Caco-2 (cell line): Measurements from ENCODE around the gene RBM47. TPM values are rescaled to one million over a fixed set of nuclear protein-coding genes. Genes with fewer than 3 reads are reported as not detected.
"Not testable (repeated sequence)": the region's sequence is repeated elsewhere in the genome, so short reads cannot be mapped to it uniquely, and the experiment has no call there.

Experiments used
- BruUV-seq: library from RNA; stranded (reverse); fragments of 400-500 nt; replicated peaks from 2 replicates; lab custom pipeline; 2021; lab: Mats Ljungman, UMichigan
- CTCF ChIA-PET: fragments of 300-600 bp; sonication (Branson Sonifier 250); formaldehyde crosslinking; loops from one replicate; lab custom pipeline; 2022; ENCODE audit warnings: antibody characterized with exemption; lab: Charles Lee
- POLR2A ChIA-PET: fragments of 300-600 bp; sonication (Branson Sonifier 250); formaldehyde crosslinking; loops from one replicate; lab custom pipeline; 2022; ENCODE audit warnings: antibody characterized with exemption; lab: Charles Lee
- DNase-seq, 2 experiments: peaks; one replicate each; pipeline versions ENCODE4 v3.0.0 to v3.0.0-alpha.2; 2020 to 2022
- H3K27me3 ChIP-seq: replicated peaks from 2 replicates; pipeline ENCODE4 v1.6.0; 2011; ENCODE audit warnings: low read length; ENCODE audit not compliant: control insufficient read depth, insufficient read depth
- H3K36me3 ChIP-seq: 2 replicates; pipeline ENCODE4 v1.5.1; 2011; ENCODE audit warnings: low read length; ENCODE audit not compliant: control insufficient read depth, insufficient read depth
- H3K4me1 ChIP-seq: fragments of 250-450 bp; sonication (Bioruptor Pico); 2 replicates; pipeline ENCODE4 v1.5.1; 2020; ENCODE audit warnings: mild to moderate bottlenecking
- H3K4me3 ChIP-seq: 2 replicates; pipeline ENCODE4 v1.5.1; 2011; ENCODE audit warnings: low read depth, mild to moderate bottlenecking, control low read depth, low read length
- H3K9me3 ChIP-seq: fragments of 250-450 bp; sonication (Bioruptor Pico); 2 replicates; pipeline ENCODE4 v1.5.1; 2020; ENCODE audit warnings: mild to moderate bottlenecking, moderate library complexity
- H3K27ac Mint-ChIP-seq: one replicate; pipeline ENCODE4 v1.8.0; 2022; ENCODE audit warnings: mixed read lengths; ENCODE audit not compliant: unreplicated experiment
- H3K27me3 Mint-ChIP-seq: one replicate; pipeline ENCODE4 v1.8.0; 2022; ENCODE audit warnings: mixed read lengths; ENCODE audit not compliant: insufficient read depth, unreplicated experiment
- H3K36me3 Mint-ChIP-seq: one replicate; pipeline ENCODE4 v1.8.0; 2022; ENCODE audit warnings: mild to moderate bottlenecking, mixed read lengths; ENCODE audit not compliant: insufficient read depth, unreplicated experiment
- H3K4me1 Mint-ChIP-seq: one replicate; pipeline ENCODE4 v1.8.0; 2022; ENCODE audit warnings: low read depth, mixed read lengths; ENCODE audit not compliant: unreplicated experiment
- H3K4me3 Mint-ChIP-seq: one replicate; pipeline ENCODE4 v1.8.0; 2022; ENCODE audit warnings: mild to moderate bottlenecking, moderate library complexity, mixed read lengths; ENCODE audit not compliant: unreplicated experiment
- H3K9me3 Mint-ChIP-seq: one replicate; pipeline ENCODE4 v1.8.0; 2022; ENCODE audit warnings: mixed read lengths; ENCODE audit not compliant: unreplicated experiment
- intact Hi-C: fragments of 100-400 bp; cut with micrococcal nuclease; formaldehyde crosslinking; loops from one replicate; pipeline ENCODE4 v1.10.0; 2022; ENCODE audit not compliant: unreplicated experiment
- total RNA-seq: library from RNA; stranded (reverse); gene quantifications from 2 replicates; pipeline ENCODE4 v1.2.3, GENCODE V29; 2022
- TF ChIP-seq, protein P1 (sequence below), 2 experiments: fragments of 200-600 bp in 1 of 2; IDR thresholded peaks; 1 replicate in 1 of 2; 2 replicates in 1 of 2; pipeline versions ENCODE4 v1.5.1 to v1.8.0; 2011 to 2022; ENCODE audit warnings: antibody characterized with exemption in 1 of 2, control low read depth in 1 of 2, inconsistent platforms in 1 of 2, low read depth in 1 of 2, low read length in 1 of 2, mild to moderate bottlenecking in 1 of 2, moderate library complexity in 1 of 2; ENCODE audit not compliant: insufficient read depth in 1 of 2, severe bottlenecking in 1 of 2, unreplicated experiment in 1 of 2

RBM47 gene
- total RNA-seq, 1 experiment from 2014 or later = 62.1 TPM

DNA sequence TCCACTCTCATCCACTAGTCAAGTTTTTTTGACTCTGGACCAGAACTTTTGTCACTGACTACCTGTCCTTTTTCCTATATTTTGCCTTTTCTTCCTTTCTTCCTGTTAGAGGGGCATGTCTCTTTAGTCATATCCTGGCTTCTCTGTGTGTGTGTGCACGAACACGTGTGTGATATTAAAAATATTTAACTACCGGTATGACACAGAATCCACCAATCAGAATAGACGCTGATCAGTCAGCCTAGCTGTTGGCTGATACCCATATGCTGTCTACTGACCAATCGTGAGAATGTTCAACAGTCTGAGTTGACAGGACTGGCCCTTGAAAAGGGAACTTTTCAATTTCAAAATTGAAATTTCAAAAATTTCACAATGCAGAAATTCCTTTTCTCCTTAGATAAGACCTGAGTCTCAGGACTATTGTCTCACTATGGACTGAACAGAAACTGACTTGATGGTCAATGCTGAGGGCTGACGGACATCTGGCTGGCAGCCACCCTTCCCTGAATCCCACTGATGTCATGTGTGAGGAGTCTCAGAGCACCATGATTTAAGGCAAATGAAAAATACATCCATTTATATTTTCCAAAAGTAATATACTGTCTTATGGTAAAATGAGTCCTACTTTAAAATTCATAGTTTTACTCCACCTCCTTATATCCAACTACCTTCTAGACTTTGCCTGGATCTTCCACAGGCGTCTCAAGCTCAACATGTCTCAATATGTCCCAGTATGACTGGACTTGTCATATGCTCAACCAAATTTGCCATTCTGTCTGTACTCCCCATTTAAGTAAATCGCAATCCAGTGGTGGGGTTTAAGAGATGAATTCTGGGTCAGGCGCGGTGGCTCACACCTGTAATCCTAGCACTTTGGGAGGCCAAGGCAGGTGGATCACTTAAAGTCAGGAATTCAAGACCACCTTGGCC, 216.5 kb downstream of the RBM47 start:
- no peaks in the 10 kb centered on the region for H3K36me3 ChIP-seq
- Mint-ChIP-seq H3K27me3 (no peaks in the 10 kb centered on the region), H3K27ac (no peak overlapping the region), H3K4me1 (peaks cover 23% of the 10 kb centered on the region), H3K9me3 (peaks cover 1% of the 10 kb centered on the region), H3K4me3 (no peak overlapping the region), H3K36me3 (peaks cover 34% of the 10 kb centered on the region)
- H3K9me3 ChIP-seq = no peaks in the 10 kb centered on the region
- ChIA-PET CTCF (no interaction called here), POLR2A (no interaction called here)
- BruUV-seq = no TSS peak
- intact Hi-C loops = loop anchor here (10.0 kb wide), 1 partner anchor 302 kb away; no protein-coding TSS in a partner anchor
- TF ChIP-seq, protein P1, sequence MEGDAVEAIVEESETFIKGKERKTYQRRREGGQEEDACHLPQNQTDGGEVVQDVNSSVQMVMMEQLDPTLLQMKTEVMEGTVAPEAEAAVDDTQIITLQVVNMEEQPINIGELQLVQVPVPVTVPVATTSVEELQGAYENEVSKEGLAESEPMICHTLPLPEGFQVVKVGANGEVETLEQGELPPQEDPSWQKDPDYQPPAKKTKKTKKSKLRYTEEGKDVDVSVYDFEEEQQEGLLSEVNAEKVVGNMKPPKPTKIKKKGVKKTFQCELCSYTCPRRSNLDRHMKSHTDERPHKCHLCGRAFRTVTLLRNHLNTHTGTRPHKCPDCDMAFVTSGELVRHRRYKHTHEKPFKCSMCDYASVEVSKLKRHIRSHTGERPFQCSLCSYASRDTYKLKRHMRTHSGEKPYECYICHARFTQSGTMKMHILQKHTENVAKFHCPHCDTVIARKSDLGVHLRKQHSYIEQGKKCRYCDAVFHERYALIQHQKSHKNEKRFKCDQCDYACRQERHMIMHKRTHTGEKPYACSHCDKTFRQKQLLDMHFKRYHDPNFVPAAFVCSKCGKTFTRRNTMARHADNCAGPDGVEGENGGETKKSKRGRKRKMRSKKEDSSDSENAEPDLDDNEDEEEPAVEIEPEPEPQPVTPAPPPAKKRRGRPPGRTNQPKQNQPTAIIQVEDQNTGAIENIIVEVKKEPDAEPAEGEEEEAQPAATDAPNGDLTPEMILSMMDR (IDR thresholded peaks at IDR 0.05; ENCODE audit: insufficient read depth in 1 of 2, low read depth in 1 of 2, low read length in 1 of 2, severe bottlenecking in 1 of 2, unreplicated experiment in 1 of 2) = no peak
- DNase-seq = no peak
- no peak overlapping the region for H3K4me3 ChIP-seq
- H3K4me1 ChIP-seq = peaks cover 18% of the 10 kb centered on the region
- no peaks in the 10 kb centered on the region for H3K27me3 ChIP-seq

DNA sequence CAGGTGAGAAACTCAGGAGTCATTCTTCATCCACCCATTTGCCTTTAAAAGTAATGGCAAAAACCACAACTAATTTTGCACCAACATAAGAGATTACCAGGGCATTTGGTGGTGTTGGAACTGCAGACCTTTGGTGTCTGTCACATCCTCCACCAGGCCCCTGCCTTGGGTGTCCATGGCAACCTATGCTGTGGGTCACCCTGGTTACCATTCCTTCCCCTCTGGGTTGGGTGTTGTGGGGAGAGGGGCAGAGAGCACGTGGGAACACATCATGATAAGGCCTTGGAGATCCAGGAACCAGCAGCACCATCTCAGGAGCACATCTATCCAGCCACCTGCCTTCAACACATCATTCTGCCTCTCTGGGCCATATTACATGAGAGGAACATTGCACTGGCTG, 217.3 kb downstream of the RBM47 start:
- POLR2A ChIA-PET = no interaction called here
- Histone ChIP-seq H3K4me1 (peaks cover 10% of the 10 kb centered on the region), H3K4me3 (no peak overlapping the region), H3K36me3 (no peaks in the 10 kb centered on the region), H3K9me3 (peaks cover 3% of the 10 kb centered on the region; the same call in 1 of the 2 replicates), H3K27me3 (no peaks in the 10 kb centered on the region)
- intact Hi-C loops = loop anchor here (10.0 kb wide), 1 partner anchor 302 kb away; no protein-coding TSS in a partner anchor
- Mint-ChIP-seq H3K4me1 (peaks cover 15% of the 10 kb centered on the region), H3K9me3 (peaks cover 9% of the 10 kb centered on the region), H3K4me3 (no peak overlapping the region), H3K36me3 (peaks cover 26% of the 10 kb centered on the region), H3K27ac (no peak overlapping the region), H3K27me3 (no peaks in the 10 kb centered on the region)
- no TSS peak for BruUV-seq
- TF ChIP-seq, protein P1 (IDR thresholded peaks at IDR 0.05; ENCODE audit: insufficient read depth in 1 of 2, low read depth in 1 of 2, low read length in 1 of 2, severe bottlenecking in 1 of 2, unreplicated experiment in 1 of 2) = no peak
- CTCF ChIA-PET = no interaction called here
- no peak for DNase-seq

DNA sequence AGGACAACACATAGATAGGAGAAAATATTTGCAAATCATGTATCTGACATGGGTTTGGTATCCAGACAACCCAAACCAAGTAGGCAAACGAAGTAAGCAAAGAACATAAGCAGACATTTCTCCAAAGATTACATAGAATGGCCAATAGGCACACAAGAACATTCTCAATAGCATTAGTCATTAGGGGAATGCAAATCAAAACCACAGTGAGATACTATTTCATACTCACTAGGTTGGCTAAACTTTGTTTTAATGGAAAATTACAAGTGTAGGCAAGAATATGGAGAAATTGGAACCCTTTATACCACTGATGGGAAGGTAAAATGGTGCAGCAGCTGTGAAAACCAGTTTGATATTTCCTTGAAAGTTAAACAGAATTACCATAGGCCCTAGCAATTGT, 219.8 kb downstream of the RBM47 start:
- TF ChIP-seq, protein P1 (IDR thresholded peaks at IDR 0.05; ENCODE audit: insufficient read depth in 1 of 2, low read depth in 1 of 2, low read length in 1 of 2, severe bottlenecking in 1 of 2, unreplicated experiment in 1 of 2) = no peak
- ChIA-PET POLR2A (no interaction called here), CTCF (no interaction called here)
- H3K27ac Mint-ChIP-seq = no peak overlapping the region
- H3K36me3 ChIP-seq = no peaks in the 10 kb centered on the region
- no peak overlapping the region for H3K4me3 ChIP-seq
- H3K36me3 Mint-ChIP-seq = peaks cover 19% of the 10 kb centered on the region
- H3K9me3 ChIP-seq = peaks cover 19% of the 10 kb centered on the region
- H3K4me3 Mint-ChIP-seq = no peak overlapping the region
- H3K9me3 Mint-ChIP-seq = peaks cover 14% of the 10 kb centered on the region
- no peaks in the 10 kb centered on the region for H3K27me3 Mint-ChIP-seq
- DNase-seq = no peak
- H3K4me1 Mint-ChIP-seq = peaks cover 7% of the 10 kb centered on the region
- H3K4me1 ChIP-seq = peaks cover 12% of the 10 kb centered on the region
- intact Hi-C loops = loop anchor here (10.0 kb wide), 1 partner anchor 305 kb away; no protein-coding TSS in a partner anchor
- BruUV-seq = no TSS peak
- H3K27me3 ChIP-seq = no peaks in the 10 kb centered on the region

DNA sequence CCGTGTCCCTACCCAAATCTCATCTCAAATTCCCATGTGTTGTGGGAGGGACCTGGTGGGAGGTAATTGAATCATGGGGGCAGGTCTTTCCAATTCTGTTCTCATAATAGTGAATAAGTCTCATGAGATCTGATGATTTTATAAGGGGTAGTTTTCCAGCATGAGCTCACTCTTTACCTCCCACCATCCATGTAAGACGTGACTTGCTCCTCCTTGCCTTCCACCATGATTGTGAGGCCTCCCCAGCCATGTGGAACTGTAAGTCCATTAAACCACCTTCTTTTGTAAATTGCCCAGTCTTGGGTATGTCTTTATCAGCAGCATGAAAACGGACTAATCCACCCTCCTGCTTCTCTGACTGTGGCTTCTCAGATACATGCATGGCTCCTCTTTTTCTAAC, 222.2 kb downstream of the RBM47 start:
- intact Hi-C loops, H3K27me3 ChIP-seq, CTCF ChIA-PET, POLR2A ChIA-PET, BruUV-seq, H3K27me3 Mint-ChIP-seq, H3K36me3 ChIP-seq, DNase-seq, H3K4me3 ChIP-seq, H3K4me3 Mint-ChIP-seq, H3K27ac Mint-ChIP-seq: not testable (repeated sequence)
- Mint-ChIP-seq H3K4me1 (peaks cover 19% of the 10 kb centered on the region), H3K36me3 (peaks cover 15% of the 10 kb centered on the region), H3K9me3 (peaks cover 14% of the 10 kb centered on the region)
- peaks cover 19% of the 10 kb centered on the region for H3K9me3 ChIP-seq
- peaks cover 33% of the 10 kb centered on the region for H3K4me1 ChIP-seq
